Ureter (tissue), 1 donor: ENCODE data around the gene PEX12. TPM values are rescaled to one million over a fixed set of nuclear protein-coding genes. Genes with fewer than 3 reads are reported as not detected.
"Not testable (repeated sequence)": the region's sequence is repeated elsewhere in the genome, so short reads cannot be mapped to it uniquely, and the experiment has no call there.

ENCODE experiments used
- DNase-seq: peaks from one replicate; pipeline ENCODE4 v3.0.0-alpha.2; 2020; ENCODE audit warnings: low spot score
- total RNA-seq: library from RNA; stranded (reverse); gene quantifications from one replicate; pipeline ENCODE4 v1.2.4, GENCODE V29; 2023
- donor health status: DM: yes; HTN: yes; CAD: no.

Gene PEX12
- total RNA-seq, 1 donor from 2014 or later: 7.9 TPM

GRCh38 chr17:35536664-35537171 lies 41.7 kb downstream of the PEX12 start:
- DNase-seq: no peak

- not testable (repeated sequence) for DNase-seq
Measured at GRCh38 chr17:35535406-35535805, 43.0 kb downstream of the PEX12 start.

GRCh38 chr17:35534576-35535093 lies 43.7 kb downstream of the PEX12 start:
- no peak for DNase-seq

- DNase-seq: no peak
Measured at GRCh38 chr17:35531160-35531559, 47.2 kb downstream of the PEX12 start.

GRCh38 chr17:35529866-35530265 lies 48.5 kb downstream of the PEX12 start:
- no peak for DNase-seq

- DNase-seq: not testable (repeated sequence)
Measured at GRCh38 chr17:35529326-35529725, 49.0 kb downstream of the PEX12 start.

Other genes starting within 250 kb of the PEX12 start
- gene SLFN11, start 204.9 kb downstream of the PEX12 start, total RNA-seq: 24.4 TPM
- 15.5 TPM for gene SLFN12, start 146.1 kb downstream of the PEX12 start, total RNA-seq
- 7.9 TPM for gene SLFN13, start 129.8 kb downstream of the PEX12 start, total RNA-seq
- gene SLFN12L, start 40.9 kb downstream of the PEX12 start, total RNA-seq: 5.6 TPM
- not detected for gene SLFN14, start 17.8 kb downstream of the PEX12 start, total RNA-seq
- 164 TPM for gene AP2B1, start 8.8 kb upstream of the PEX12 start, total RNA-seq
- 2.7 TPM for gene RASL10B, start 153.1 kb upstream of the PEX12 start, total RNA-seq
- gene GAS2L2, start 174.7 kb upstream of the PEX12 start, total RNA-seq: not detected
- gene C17orf50, start 182.3 kb upstream of the PEX12 start, total RNA-seq: not detected
- gene MMP28, start 217.1 kb upstream of the PEX12 start, total RNA-seq: 23.5 TPM
- gene TAF15, start 230.9 kb upstream of the PEX12 start, total RNA-seq: 269 TPM